ENCODE results near the gene BIRC5.
"Not testable (repeated sequence)": the region's sequence is repeated elsewhere in the genome, so short reads cannot be mapped to it uniquely, and the experiment has no call there.

The BIRC5 gene

GRCh38 chr17:78227455-78227916 lies 13.4 kb downstream of the BIRC5 start:
- H3K9me3 ChIP-seq (ENCODE audit: control insufficient read depth, low read length) = no peaks in the 10 kb centered on the region
- no peaks in the 10 kb centered on the region for H3K4me1 ChIP-seq (ENCODE audit: control insufficient read depth, insufficient read depth, low read length)
- no peak overlapping the region for H3K9ac ChIP-seq (ENCODE audit: low read length)
- peaks cover 21% of the 10 kb centered on the region for H3K27me3 ChIP-seq (replicated peaks; ENCODE audit: control insufficient read depth, insufficient read depth, low read length)
- no peak for DNase-seq (ENCODE audit: low read depth)
- no peaks in the 10 kb centered on the region for H3K36me3 ChIP-seq (ENCODE audit: control insufficient read depth, insufficient read depth, low read length, severe bottlenecking)
- H3K4me3 ChIP-seq (ENCODE audit: low read length) = no peak overlapping the region

GRCh38 chr17:78228176-78228575 lies 14.1 kb downstream of the BIRC5 start:
- Histone ChIP-seq H3K9ac (ENCODE audit: low read length) (no peak overlapping the region), H3K27me3 (replicated peaks; ENCODE audit: control insufficient read depth, insufficient read depth, low read length) (peaks cover 27% of the 10 kb centered on the region), H3K9me3 (ENCODE audit: control insufficient read depth, low read length) (no peaks in the 10 kb centered on the region), H3K4me3 (ENCODE audit: low read length) (no peak overlapping the region), H3K4me1 (ENCODE audit: control insufficient read depth, insufficient read depth, low read length) (no peaks in the 10 kb centered on the region), H3K36me3 (ENCODE audit: control insufficient read depth, insufficient read depth, low read length, severe bottlenecking) (no peaks in the 10 kb centered on the region)
- no peak for DNase-seq (ENCODE audit: low read depth)

GRCh38 chr17:78230252-78230962 lies 16.4 kb downstream of the BIRC5 start:
- Histone ChIP-seq H3K9ac (ENCODE audit: low read length) (no peak overlapping the region), H3K9me3 (ENCODE audit: control insufficient read depth, low read length) (no peaks in the 10 kb centered on the region), H3K4me1 (ENCODE audit: control insufficient read depth, insufficient read depth, low read length) (no peaks in the 10 kb centered on the region), H3K36me3 (ENCODE audit: control insufficient read depth, insufficient read depth, low read length, severe bottlenecking) (no peaks in the 10 kb centered on the region), H3K27me3 (replicated peaks; ENCODE audit: control insufficient read depth, insufficient read depth, low read length) (peaks cover 27% of the 10 kb centered on the region), H3K4me3 (ENCODE audit: low read length) (no peak overlapping the region)
- DNase-seq (ENCODE audit: low read depth) = no peak

GRCh38 chr17:78230996-78231935 lies 17.2 kb downstream of the BIRC5 start, which contains the start of gene TMEM235:
TMEM235 (plus strand) TSS chr17:78231631; CDS start chr17:78232024, 393 bp downstream.
- no peak for DNase-seq (ENCODE audit: low read depth)
- Histone ChIP-seq H3K9me3 (ENCODE audit: control insufficient read depth, low read length) (no peaks in the 10 kb centered on the region), H3K27me3 (replicated peaks; ENCODE audit: control insufficient read depth, insufficient read depth, low read length) (peaks cover 27% of the 10 kb centered on the region), H3K9ac (ENCODE audit: low read length) (no peak within 1 kb of the TSS), H3K4me1 (ENCODE audit: control insufficient read depth, insufficient read depth, low read length) (no peaks in the 10 kb centered on the region), H3K36me3 (ENCODE audit: control insufficient read depth, insufficient read depth, low read length, severe bottlenecking) (no peaks in the 10 kb centered on the region), H3K4me3 (ENCODE audit: low read length) (no peak within 1 kb of the TSS)

- Histone ChIP-seq H3K9ac (ENCODE audit: low read length) (no peak overlapping the region), H3K4me1 (ENCODE audit: control insufficient read depth, insufficient read depth, low read length) (no peaks in the 10 kb centered on the region), H3K27me3 (replicated peaks; ENCODE audit: control insufficient read depth, insufficient read depth, low read length) (peaks cover 27% of the 10 kb centered on the region), H3K36me3 (ENCODE audit: control insufficient read depth, insufficient read depth, low read length, severe bottlenecking) (no peaks in the 10 kb centered on the region), H3K9me3 (ENCODE audit: control insufficient read depth, low read length) (no peaks in the 10 kb centered on the region), H3K4me3 (ENCODE audit: low read length) (no peak overlapping the region)
- peak; percentile 24 for DNase-seq (ENCODE audit: low read depth)
Measured at GRCh38 chr17:78231991-78232858, 18.2 kb downstream of the BIRC5 start.

GRCh38 chr17:78232859-78233173 lies 18.8 kb downstream of the BIRC5 start:
- Histone ChIP-seq H3K27me3 (replicated peaks; ENCODE audit: control insufficient read depth, insufficient read depth, low read length) (peaks cover 28% of the 10 kb centered on the region), H3K4me3 (ENCODE audit: low read length) (no peak overlapping the region), H3K9ac (ENCODE audit: low read length) (no peak overlapping the region), H3K9me3 (ENCODE audit: control insufficient read depth, low read length) (no peaks in the 10 kb centered on the region), H3K36me3 (ENCODE audit: control insufficient read depth, insufficient read depth, low read length, severe bottlenecking) (no peaks in the 10 kb centered on the region), H3K4me1 (ENCODE audit: control insufficient read depth, insufficient read depth, low read length) (no peaks in the 10 kb centered on the region)
- DNase-seq (ENCODE audit: low read depth) = no peak

GRCh38 chr17:78233678-78234077 lies 19.6 kb downstream of the BIRC5 start:
- Histone ChIP-seq H3K36me3 (ENCODE audit: control insufficient read depth, insufficient read depth, low read length, severe bottlenecking) (no peaks in the 10 kb centered on the region), H3K4me3 (ENCODE audit: low read length) (no peak overlapping the region), H3K27me3 (replicated peaks; ENCODE audit: control insufficient read depth, insufficient read depth, low read length) (peaks cover 31% of the 10 kb centered on the region), H3K4me1 (ENCODE audit: control insufficient read depth, insufficient read depth, low read length) (no peaks in the 10 kb centered on the region), H3K9ac (ENCODE audit: low read length) (no peak overlapping the region), H3K9me3 (ENCODE audit: control insufficient read depth, low read length) (no peaks in the 10 kb centered on the region)
- no peak for DNase-seq (ENCODE audit: low read depth)

- Histone ChIP-seq H3K27me3 (replicated peaks; ENCODE audit: control insufficient read depth, insufficient read depth, low read length) (peaks cover 30% of the 10 kb centered on the region), H3K4me3 (ENCODE audit: low read length) (no peak overlapping the region), H3K4me1 (ENCODE audit: control insufficient read depth, insufficient read depth, low read length) (no peaks in the 10 kb centered on the region), H3K36me3 (ENCODE audit: control insufficient read depth, insufficient read depth, low read length, severe bottlenecking) (no peaks in the 10 kb centered on the region), H3K9me3 (ENCODE audit: control insufficient read depth, low read length) (no peaks in the 10 kb centered on the region), H3K9ac (ENCODE audit: low read length) (no peak overlapping the region)
- no peak for DNase-seq (ENCODE audit: low read depth)
Measured at GRCh38 chr17:78234261-78234865, 20.3 kb downstream of the BIRC5 start.

GRCh38 chr17:78235022-78235421 lies 21.0 kb downstream of the BIRC5 start:
- H3K4me1 ChIP-seq (ENCODE audit: control insufficient read depth, insufficient read depth, low read length); DNase-seq (ENCODE audit: low read depth); H3K9me3 ChIP-seq (ENCODE audit: control insufficient read depth, low read length); H3K4me3 ChIP-seq (ENCODE audit: low read length); H3K9ac ChIP-seq (ENCODE audit: low read length); H3K36me3 ChIP-seq (ENCODE audit: control insufficient read depth, insufficient read depth, low read length, severe bottlenecking): not testable (repeated sequence)
- peaks cover 30% of the 10 kb centered on the region for H3K27me3 ChIP-seq (replicated peaks; ENCODE audit: control insufficient read depth, insufficient read depth, low read length)

GRCh38 chr17:78235885-78236284 lies 21.8 kb downstream of the BIRC5 start:
- DNase-seq (ENCODE audit: low read depth) = no peak
- peaks cover 22% of the 10 kb centered on the region for H3K27me3 ChIP-seq (replicated peaks; ENCODE audit: control insufficient read depth, insufficient read depth, low read length)

More at GRCh38 chr17:78235885-78236284, 21.8 kb downstream of the BIRC5 start:
- Histone ChIP-seq H3K9ac (ENCODE audit: low read length) (no peak overlapping the region), H3K36me3 (ENCODE audit: control insufficient read depth, insufficient read depth, low read length, severe bottlenecking) (no peaks in the 10 kb centered on the region), H3K4me3 (ENCODE audit: low read length) (no peak overlapping the region), H3K4me1 (ENCODE audit: control insufficient read depth, insufficient read depth, low read length) (no peaks in the 10 kb centered on the region), H3K9me3 (ENCODE audit: control insufficient read depth, low read length) (no peaks in the 10 kb centered on the region)

Data from adipocyte (in vitro differentiated cells).